HPDE6-E6E7 (cell line): ENCODE measurements around the gene HCN1.
A peak's percentile ranks its signal among the peaks of the same experiment; 100 is the strongest.
"Not testable (repeated sequence)": the region's sequence is repeated elsewhere in the genome, so short reads cannot be mapped to it uniquely, and the experiment has no call there.

Experiments used
- DNase-seq: peaks from one replicate; pipeline ENCODE4 v3.0.0; 2011; ENCODE audit warnings: missing footprints; ENCODE audit errors: extremely low spot score

The HCN1 gene

DNA sequence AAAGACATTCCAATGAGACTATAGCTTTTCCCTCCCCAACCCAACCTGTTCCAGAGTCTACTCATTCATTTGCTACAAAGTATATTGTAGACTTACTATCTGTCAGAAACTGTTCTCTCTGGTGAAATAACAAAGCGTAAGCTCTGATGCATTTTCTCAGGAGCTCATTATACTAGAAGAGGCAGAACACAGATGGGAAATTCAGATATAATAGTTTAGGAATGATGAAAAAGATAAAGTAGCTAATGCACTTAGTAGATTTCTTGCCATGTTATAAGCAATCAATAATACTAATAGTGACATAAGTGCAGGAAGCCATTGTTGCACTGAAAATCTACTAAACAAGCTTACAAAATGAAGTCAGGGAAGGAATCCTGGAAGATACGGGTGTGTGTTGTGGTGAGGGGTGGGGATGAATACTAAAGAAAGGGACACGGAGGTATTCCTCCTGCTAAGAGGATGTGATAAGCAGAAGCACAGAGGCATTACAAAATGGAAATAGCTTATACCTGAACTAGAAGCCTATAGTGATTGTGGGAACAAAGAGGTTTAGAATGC lies 78.2 kb downstream of the HCN1 start:
- DNase-seq, result no peak

DNA sequence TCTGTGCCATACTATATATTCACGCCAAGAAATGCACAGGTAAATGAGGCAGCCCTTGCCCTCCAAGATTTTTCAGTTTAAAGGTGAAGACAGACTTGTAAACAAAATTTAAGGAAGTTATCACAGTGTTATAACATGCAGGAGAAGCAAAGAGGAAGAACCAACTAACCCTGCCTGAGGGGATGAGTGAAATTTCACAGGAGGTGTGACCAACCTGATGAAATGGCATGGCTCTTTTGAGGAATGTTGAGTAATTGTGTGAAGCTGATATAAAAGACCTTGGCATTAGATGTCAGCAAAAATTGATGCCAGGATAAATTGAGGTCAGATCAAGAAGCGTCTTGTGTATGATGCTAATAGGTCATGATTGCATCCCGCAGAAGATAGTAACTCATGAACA lies 86.5 kb downstream of the HCN1 start:
- DNase-seq, result no peak

DNA sequence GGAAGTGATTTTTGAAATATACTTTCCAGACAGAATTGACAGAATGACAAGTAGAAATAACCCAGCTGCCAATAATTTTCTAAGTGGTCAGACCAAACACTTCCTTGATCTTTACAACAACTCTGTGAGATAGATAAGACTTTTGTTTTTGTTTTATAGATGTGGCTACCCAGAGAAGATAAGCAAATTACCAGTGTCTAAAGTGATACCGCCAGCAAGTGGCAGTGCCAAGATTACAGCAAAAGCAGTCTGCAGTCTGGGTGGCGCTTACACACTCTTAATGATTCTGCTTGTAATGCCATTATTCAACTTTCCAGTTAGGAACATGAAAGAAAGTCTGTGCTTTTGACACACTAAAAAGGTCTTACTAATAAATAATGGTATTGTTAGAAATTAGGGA lies 92.1 kb downstream of the HCN1 start:
- DNase-seq, result no peak

DNA sequence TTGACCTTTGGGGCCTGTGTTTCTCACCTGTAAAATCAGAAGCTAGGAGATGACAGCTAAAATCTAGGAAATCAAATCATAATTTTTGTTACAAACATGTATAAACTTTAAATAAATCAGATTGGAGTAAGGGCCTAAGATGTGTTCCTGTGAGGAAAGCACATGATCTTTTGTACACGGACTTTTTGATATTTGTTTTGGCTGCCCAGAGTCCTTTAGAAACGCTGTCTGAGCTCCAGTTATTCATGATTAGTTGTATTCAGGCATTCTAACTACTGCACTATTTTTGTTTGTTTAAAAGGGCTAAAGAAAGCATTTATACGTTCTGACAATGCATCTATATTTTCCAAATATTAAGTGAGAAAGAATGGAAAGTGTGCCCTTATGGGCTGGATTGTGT lies 94.8 kb downstream of the HCN1 start:
- DNase-seq, result no peak

DNA sequence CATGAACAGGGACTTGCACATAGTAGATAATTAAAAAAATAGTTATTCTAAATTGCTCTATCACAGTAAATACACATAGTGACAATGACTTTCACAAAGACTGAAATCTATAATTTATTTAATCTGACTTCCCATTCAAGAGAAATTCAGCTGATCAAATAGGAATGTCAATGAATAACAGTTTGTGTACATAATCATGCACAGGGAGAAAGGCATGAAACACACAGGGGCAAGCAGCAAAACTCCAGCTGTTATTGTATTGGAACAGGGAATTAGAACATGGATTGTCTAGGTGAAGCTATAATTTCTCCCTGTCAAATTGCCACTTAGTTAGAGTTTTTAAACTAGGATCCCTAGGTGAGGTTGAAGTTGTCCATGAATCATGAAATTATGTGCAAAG lies 99.9 kb downstream of the HCN1 start:
- no peak for DNase-seq

DNA sequence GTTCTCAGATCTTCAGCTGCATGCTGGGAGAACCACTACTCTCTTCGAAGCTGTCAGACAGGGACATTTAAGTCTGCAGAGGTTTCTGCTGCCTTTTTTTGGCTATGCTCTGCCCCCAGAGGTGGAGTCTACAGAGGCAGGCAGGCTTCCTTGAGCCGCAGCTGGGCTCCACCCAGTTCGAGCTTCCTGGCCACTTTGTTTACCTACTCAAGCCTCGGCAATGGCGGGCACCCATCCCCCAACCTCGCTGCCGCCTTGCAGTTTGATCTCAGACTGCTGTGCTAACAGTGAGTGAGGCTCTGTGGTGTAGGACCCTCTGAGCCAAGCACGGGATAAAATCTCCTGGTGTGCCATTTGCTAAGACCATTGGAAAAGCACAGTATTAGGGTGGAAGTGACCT lies 110.2 kb downstream of the HCN1 start:
- not testable (repeated sequence) for DNase-seq

DNA sequence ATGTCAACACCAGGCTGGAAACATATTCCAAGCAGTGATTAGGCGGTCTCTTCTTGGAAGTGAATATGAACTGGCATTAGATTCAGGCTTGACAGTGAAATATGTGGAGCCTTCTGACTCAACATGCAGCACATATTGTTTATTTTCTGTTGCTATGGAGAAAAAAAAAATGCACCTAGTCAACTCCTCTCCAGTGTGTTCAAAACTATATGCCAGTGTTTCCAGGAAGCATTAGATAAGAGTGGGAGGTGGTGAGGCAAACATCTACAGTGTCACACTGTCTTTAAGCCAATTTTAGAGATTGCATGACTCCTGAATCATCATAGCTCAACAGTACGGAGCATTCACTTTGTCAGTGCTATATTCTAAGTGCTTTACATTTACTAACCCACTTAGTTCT lies 117.9 kb downstream of the HCN1 start:
- peak; percentile 20 for DNase-seq

DNA sequence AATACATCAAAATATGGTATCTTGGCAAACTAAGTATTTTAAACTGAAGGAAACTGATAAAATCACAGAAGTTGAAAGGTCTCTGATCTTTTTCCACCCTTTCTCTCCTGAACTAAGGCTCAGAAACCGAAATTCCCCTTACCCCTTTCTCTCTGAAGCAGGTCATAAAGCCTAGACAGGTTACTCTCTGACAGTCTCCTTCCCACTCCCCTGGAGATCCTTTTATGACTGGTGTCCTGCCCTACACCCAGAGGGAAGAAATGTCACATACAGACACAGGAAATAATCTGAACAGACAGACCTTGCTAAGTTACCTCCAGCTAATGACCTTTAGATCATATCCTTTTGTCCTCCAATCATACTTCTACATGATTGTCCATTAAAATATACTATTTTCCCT lies 127.4 kb downstream of the HCN1 start:
- no peak for DNase-seq

DNA sequence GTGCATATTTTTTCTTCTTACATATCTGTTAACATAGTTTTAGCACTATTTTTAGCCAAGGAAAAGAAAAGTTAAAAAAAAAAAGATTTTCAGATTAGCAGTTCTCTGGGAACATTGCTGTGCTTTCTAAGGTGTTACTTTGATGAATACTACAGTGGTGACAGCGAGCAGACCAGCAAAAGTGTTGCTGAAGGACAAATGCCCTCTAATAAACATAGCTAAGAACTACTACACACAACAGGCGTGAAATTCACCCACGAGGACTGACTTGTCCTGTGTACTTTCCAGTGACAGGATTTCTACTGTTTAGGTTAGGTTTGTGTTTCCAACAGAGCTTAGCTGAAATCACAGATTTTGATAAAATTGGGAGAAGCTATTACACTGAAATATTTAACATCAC lies 153.8 kb downstream of the HCN1 start:
- no peak for DNase-seq

DNA sequence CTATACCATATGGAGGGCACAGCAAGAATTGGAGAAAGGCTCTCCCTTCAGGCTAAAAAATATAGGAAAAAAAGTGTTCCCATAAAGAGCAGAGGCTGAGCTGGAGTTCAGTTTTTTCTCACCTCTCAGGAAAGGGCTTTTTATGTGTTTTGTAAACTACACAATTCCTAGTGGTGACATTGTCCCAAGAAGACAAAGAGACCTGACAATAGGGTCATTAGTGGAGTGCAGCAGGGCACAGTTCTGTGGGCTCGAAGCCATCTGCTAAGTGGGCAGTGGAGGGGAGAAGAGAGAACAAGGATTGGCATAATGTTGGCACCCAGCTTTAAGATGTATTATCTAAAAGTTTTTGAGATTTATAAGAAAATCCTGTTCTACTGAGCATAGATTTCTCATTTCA lies 162.5 kb downstream of the HCN1 start:
- no peak for DNase-seq

DNA sequence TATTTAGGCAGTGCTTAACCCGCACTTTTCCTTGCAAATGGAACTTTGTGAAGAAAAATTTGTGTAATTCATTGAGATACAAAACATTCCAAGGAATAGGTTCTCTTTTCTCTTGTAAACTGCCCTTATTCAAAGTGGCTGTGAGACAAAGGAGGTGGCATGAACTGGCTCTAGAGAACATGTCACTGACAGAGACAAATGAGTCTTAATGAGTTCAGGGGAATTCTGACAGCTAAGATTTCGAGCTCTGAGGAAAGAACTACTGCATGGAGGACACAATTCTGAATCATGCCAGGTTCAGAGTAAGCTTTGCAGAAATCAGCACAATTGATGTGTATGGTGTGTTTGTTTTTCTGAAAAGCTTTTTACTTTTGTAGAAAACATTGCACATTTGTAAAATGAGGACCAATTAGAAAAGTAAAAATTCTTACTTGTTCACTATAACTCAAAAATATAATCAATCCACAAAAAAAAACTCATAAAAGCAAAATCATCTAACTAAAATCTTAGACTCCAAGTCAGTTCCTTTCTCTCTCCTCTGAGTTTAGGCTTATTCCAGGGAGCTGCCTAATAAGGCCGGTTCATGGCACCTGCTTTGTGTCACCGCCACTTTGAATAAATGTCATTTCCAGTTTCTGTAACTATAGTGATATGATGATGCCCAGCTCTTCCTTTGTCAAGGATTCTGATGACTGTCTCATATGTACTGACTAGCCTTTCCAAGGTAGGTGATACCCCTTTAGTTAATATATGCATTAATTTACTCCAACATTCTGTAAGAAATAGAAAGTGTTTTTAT lies 163.2 kb downstream of the HCN1 start:
- no peak for DNase-seq

DNA sequence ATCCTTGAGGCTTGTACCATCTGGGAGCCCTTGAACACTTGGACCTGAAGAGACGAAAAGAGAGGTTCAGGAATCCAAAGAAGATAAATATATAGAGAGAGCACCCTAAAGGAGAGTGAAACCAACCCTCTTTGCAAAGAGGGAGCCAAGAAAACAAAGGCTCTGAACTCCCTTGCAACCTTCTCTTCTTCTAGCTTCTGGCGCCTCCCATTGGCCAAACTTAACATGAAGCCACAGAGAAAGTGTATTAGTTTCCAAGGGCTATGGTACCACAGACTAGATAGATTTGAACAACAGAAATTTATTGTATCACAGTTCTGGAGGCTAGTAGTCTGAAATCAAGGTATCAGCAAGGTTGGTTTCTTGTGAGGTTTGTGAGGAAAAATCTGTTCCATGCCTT lies 175.1 kb downstream of the HCN1 start:
- peak; percentile 3 for DNase-seq

DNA sequence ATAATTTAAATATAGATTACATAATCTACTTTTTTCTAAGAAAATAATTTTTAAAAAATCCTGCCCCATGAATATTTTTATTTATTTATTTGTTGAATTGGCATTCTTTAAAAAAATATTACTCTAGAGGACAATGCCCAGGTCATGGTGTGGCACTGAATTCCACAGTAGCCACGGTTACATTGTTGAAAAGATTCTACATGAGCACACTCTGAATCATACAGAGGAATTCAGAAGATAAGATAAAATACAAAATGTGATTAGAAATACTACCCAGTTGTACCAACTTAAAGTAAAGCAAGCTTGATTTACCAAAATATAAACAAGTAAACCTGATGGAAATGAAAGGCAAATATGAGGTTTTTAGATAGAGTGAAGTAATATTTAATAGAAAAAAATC lies 183.7 kb downstream of the HCN1 start:
- no peak for DNase-seq

DNA sequence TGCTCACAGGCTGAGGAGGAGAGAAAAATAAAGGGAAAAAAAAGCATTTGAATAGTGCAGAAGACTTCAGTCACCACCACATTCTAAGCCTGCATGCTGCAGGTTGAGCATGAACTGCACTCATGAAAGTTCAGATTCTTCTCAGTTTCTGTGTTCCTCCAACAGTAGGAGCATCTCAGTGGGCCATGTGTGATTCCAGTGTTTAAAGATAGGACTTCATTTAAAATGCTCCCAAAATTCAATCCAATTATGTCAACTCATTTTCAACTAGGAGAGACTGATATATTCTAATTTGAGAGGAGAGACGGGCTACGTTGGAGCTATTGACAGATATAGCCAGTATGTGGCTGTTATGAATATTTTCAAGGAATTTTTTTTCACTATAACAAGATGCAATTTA lies 186.8 kb downstream of the HCN1 start:
- DNase-seq, result no peak

DNA sequence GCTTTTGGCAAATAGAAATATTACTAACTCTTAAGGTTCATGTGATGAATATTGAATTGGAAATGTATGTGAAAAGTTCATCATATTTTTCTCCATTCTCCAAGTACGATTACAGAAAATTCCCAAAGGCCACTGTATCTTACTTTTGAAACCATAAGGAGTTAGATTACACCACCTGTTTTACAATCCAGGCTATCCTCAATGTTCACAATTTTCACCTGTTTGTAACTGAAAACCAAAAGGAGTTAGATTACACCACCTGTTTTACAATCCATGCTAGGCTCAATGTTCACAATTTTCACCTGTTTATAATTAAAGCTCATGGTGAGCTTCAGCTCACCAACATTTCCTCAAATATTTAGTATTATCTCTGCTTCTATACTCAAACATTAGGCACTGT lies 188.0 kb downstream of the HCN1 start:
- no peak for DNase-seq

DNA sequence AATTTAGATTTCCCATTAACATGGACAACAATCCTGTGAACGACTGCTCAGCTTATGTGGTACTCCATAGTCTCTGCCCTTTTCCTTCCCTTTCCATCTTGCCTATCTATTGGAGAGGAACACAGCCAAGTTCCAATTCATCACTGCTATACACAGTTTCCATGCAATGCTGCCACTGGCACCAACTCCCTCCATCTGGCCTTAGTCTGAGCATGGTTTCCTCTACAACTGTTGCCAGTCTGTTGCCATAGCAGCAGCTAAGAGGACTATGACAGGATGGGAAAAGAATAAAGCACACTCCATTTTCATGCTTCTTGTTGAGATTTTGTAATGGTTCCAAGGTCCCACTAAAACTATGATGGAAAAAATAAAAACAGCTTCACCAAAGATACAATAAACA lies 189.0 kb downstream of the HCN1 start:
- DNase-seq, result no peak

DNA sequence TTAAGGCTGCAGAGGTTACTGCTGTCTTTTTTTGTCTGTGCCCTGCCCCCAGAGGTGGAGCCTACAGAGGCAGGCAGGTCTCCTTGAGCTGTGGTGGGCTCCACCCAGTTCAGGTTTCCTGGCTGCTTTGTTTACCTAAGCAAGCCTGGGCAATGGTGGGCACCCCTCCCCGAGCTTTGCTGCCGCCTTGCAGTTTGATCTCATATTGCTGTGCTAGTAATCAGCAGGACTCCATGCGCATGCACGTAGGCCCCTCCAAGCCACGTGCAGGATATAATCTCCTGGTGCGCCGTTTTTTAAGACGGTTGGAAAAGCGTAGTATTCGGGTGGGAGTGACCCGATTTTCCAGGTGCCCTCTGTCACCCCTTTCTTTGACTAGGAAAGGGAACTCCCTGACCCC lies 197.2 kb downstream of the HCN1 start:
- DNase-seq, result not testable (repeated sequence)

DNA sequence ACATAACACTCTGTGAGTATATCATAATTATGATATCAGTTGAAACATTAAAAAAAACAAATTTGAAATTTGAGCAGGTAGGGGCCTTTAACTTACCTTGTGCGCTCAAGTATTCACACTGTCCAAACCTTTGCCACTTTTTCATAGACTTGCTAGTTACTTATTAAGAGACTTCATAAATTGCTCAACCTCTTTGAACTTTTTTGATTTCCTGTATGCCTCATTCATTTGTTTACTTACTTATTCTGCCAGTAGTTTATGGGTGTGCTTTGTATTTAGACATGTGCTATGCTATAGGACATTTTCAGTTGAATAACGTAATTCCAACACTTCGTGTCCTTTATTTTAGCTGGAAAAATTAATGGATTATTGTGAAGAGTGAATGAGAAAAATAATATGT lies 204.8 kb downstream of the HCN1 start:
- DNase-seq, result no peak

DNA sequence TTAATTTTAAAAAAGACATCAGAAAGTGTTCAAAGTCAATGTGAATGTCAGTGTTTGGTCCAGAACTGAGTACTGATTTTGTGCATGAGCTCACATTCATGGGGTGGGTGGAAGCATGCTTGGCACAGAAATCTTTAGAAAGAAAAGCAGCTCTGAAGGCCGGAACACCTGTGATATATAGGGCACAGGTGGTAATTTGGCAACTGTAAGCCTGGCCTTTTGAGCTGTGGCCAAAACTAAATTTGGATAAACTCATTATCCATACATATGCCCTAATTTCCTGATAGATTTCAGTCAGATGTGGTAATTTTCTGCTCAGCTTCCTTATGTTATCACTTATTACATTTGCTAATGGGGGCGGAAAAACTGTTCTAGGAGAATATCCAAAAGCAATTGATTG lies 211.4 kb downstream of the HCN1 start:
- no peak for DNase-seq

DNA sequence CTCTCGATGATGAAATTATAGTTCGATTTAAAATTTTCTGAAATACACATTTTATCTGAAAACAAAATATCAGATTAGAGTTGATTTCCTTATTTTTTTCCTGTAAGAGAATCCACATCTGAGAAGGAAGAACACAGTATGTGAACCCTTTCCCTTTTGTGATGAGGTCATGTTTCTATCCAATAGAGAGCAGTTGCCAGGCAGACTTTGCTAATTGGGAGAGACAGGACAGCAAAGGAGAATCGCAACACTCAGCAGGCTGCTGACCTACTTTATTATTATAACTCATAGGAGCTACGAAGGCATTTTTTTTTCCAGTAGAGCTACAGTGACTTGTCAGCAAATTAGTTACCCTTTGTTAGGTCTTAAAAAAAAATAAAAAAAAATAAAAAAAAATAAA lies 242.1 kb downstream of the HCN1 start:
- DNase-seq, result peak; percentile 3

DNA sequence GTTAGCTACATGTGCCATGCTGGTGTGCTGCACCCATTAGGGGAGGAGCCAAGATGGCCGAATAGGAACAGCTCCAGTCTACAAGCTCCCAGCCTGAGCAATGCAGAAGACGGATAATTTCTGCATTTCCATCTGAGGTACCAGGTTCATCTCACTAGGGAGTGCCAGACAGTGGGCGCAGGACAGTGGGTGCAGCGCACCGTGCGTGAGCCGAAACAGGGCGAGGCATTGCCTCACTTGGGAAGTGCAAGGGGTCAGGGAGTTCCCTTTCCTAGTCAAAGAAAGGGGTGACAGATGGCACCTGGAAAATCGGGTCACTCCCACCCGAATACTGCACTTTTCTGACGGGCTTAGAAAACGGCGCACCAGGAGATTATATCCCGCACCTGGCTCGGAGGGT lies 251.3 kb downstream of the HCN1 start:
- DNase-seq, result not testable (repeated sequence)

DNA sequence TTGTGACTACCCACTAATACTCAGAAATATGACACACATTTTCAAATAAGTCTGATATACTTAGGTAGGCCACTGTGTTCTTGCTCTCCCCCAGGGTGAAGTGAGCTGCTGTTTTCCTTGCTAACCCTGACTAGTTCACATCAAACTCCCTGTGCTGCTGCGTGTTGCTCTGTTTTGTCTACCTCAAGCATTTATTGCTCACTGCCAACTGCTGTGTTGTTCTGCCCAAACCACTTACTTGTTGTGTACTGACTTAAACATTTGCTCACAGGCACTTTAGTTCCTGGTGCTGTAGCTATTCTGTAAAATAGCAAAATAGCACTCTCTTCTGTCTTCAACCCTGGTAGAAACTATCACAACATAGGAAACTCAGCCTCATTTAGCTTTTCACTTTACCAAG lies 255.7 kb downstream of the HCN1 start:
- DNase-seq, result no peak

DNA sequence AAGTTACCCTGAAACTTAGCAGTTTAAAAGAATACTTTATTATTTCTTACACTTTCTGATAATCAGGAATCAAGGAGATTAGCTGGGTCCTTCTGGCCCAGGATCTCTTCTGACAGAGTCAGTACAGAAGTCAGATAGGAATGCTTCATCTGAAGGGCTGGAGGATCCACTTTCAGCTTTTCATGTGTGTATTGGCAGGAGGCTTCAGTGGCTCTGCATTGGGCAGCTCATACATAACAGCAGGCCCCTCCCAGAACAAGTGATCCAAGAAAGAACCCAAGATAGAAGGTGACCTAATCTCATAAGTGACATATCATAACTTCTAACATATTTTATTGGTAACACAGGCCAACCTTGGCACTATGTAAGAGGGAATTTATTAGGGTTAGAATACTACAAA lies 258.4 kb downstream of the HCN1 start:
- DNase-seq, result no peak
